HG03095 (cell line): ENCODE measurements around the gene ABCC9.

Experiments
- ATAC-seq: cut with Tn5 transposase; IDR thresholded peaks from one replicate; pipeline ENCODE4 v1.9.1; 2021; ENCODE audit warnings: moderate library complexity; ENCODE audit not compliant: unreplicated experiment

Gene ABCC9

DNA sequence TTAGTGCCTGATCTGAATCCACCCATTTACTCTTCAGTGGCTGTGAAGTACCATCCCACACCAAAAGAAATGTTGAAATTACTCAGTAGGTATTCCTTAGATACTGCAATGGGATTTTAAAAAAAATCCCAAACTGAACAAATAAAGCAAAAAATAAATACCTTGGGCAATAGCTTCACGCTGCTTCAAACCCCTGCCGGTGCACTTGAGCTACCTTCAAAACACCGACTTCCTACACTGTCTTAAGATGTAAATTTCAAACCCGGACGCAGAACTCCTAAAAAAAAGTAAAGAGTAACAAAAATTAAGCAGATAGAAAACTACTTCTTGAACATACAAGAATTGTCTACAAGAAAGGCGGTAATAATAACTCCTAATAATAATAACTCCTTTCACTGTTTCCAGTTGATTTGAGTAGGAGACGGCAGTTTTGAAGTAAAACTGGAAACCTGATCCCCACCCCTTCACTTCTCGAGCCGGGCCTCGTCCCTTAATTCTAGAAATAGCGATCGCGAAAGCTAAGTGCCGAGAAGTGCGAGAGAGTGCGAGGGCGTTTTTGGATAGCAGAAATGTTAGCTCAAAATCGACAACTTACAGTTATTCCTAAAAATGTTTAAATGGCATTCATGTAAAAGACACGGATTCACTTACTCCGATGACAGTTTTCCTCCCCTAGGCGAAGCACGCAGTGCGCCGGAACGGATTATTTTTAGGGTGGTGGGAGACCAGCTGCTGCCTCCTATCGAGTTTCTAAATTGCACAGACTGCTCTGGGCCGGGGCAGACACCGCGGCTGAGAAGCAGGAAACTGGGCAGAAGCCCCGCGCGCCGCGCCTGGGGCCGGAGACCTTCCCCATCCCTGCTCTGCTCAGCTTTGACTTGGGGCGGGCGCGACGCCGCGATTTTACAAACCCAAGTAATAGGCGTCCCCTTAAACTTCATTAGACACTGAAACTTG lies at the start of gene ABCC9:
Gene ABCC9 (minus strand): TSS at position 878 of the 957 bp plus-strand sequence. CDS start 4,752 bp downstream, outside the sequence.
- no peak for ATAC-seq

DNA sequence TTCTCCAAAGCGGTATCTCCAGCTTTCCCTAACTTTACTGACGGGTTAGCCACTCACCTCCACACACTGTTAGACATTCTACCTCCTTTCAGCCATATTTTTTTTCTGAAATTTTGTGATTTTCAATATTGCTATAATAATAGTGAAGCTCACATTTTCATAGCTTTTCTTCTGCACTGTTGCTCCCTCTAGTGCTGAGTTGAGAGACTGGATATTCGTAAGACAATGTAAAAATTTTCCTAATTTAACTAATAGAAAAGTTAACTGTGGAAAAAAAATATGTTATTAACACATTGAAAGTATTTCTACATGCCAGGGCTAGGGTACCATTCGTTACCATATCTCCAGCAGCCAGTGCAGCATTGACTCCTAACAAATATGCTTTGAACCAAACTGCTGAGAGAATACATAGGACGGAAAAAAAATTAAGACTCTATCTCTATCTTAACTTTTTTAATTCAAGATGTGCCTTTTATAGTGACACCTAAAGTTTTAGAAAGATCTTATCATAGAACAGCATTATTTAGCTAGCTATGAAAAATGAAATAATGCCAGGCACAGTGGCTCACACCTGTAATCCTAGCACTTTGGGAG lies 48.7 kb upstream of the ABCC9 start:
- ATAC-seq, result no peak

DNA sequence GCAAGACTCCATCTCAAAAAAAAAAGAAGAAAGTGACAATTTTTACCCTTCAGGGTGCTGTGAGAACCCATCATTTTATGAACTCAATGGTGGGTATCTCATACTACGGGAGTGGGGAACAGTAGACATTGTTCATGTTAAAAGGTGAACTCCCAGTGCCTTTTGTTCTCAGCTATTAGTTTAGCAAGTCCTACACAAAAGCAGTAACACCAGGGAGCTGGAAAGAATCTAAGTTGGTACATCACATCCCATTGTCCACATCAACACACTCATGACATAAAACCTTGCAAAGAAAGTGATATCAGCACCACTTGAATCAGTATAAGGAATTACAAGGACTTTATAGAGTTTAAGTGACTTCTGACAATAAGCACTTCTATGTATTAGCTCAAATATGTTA lies 47.4 kb upstream of the ABCC9 start:
- no peak for ATAC-seq

DNA sequence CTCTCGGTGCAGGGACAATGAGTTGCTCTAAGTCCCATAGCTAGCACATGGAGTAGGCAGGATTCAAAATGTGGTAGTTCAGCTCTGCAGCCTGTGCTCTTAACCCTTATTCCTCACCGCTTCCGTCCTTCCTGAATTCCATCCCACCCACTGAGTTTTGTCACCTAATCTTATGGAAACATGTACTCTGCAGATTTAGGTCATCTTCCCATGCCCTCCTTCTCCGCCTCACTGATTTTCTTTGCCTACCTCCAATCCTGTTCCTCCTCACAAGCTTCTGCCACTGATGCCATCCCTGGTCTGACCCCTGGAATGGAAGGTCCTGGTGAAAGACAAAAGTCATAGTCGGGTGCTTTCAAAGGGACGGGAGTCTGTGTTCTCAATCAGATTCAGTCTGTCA lies 46.5 kb upstream of the ABCC9 start:
- ATAC-seq, result no peak

DNA sequence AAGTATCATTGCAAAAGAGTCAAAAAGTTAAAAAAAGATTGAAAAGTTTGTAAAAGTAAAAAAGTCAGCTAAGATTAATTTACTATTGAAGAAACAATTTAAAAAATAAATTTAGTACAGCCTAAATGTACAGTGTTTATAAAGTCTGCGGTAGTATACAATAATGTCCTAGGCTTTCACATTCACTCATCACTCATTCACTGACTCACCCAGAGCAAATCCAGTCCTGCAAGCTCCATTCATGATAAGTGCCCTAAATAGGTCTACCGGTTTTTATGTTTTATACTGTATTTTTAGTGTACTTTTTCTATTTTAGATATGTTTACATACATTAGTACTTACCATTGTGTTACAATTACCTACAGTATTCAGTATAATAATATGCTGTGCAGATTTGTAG lies 43.9 kb upstream of the ABCC9 start:
- ATAC-seq, result no peak

DNA sequence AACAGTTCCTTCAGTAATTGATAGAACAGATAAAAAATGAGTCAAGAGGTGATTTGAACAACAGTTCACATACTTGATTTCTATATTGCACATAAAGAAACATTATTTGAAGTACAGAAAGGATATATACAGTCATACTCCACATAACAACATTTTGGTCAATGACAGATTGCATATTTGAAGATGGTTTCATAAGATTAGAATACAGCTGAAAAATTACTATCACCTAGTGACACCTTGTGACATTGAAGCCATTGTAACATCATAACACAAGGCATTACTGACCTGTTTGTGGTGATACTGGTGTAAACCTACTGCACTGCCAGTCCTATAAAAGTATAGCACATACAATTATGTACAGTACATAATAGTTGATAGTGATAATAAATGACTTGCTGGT lies 43.1 kb upstream of the ABCC9 start:
- no peak for ATAC-seq

DNA sequence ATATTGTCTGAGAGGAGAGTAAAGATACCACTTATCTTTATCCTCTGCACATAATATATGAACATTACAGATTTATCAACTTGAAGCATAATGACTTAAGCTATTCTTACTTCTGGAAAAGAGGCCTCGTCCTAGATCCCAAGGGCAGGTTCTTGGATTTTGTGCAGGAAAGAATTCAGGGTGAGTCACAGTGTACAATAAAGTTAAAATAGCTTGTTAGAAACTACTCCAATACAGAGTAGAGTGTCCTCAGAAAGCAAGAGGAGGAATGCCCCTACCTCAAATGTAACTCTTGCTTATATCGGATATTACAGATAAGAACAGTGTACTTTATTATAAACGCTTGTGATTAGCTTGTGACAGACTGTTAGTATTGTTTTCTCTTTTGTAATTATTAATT lies 41.9 kb upstream of the ABCC9 start:
- ATAC-seq, result no peak

DNA sequence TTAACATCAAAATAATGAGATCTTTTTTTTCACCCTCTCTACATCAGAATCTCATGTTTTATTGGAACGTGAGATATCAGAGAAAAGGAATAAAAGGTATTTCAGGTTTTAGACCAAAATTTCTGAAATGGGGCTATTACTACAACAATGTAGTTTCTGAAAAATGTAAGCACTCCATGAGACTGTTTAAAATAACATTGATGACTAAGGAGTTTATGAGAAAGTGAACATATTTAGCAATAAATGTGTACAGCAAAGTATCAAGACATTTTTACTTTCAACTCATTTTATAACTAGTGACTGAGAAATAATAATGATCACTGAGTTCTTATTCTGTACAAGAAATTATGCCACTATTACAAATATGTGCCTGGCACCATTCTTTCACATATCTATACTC lies 39.3 kb upstream of the ABCC9 start:
- ATAC-seq, result no peak

DNA sequence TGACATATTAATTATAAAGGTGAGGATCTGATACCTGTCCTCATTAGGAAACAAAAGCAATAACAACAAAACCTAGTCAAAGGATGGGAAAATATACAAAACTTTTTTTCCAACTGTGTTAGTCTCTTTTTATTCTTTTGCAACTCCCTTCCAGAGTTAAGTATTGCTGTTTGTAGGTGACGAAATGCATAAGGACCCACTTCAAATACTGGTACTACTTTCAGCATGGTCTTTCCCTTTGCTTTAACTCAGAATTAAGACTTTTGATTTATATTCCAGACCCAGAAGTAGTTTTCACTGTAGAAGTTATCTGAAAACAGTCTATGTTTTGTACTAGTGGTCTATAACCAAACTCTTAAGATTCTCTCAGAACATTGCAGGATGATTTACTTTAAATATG lies 34.1 kb upstream of the ABCC9 start:
- no peak for ATAC-seq

DNA sequence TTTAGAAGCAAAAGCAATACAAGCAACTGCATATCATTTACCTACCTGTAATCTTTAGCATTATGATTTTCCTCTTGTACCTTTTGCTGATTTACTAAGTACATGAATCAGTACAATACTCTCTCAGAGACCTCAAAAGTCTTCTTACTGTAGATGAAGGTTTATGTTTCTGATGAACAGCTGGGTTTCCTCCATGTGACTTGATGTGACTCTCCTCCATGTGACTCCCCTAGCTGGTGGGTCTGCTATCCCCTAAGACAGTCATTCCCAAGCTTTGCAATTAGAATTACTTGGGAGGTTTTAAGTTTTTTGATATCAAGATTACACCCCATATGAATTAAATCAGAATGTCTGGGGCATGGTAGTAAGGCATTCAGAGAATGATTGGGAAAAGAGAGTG lies 32.0 kb upstream of the ABCC9 start:
- no peak for ATAC-seq

DNA sequence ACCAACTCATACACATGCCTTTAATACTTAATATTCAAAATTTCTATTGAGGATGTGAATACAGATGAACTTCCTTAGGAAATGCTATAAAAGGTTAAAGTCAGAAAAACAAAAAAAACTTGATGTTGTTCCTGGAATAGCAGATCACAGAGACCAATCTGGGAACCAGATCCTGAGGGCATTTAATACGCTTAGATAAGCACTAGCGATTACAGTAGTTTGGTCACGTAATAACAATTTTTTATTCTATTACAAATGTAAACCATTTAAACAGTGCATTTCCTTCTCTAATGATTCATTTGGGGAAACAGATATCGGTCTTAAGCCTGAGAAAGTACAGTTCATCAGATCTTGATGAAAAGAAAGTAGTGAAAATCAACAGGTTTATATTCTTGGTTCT lies 30.8 kb upstream of the ABCC9 start:
- ATAC-seq, result no peak

DNA sequence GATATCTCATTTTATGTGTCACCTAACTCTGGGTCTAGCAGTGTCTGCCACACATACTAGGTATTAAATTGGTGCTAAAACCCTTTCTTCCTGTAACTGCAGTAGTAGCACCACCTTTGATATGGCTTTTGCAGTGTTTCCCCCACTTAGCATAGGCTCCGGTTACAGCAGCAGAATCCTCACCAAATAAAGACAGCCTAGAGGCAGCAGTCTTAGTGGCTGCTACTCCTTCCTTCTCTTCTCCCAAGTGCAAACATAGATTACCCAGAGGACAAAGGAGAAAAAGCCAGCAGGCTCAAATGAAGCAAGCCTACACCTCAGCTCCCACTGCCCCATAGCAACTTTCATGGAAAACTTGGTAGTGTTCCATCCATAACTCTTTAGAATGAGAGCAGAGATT lies 30.1 kb upstream of the ABCC9 start:
- no peak for ATAC-seq

DNA sequence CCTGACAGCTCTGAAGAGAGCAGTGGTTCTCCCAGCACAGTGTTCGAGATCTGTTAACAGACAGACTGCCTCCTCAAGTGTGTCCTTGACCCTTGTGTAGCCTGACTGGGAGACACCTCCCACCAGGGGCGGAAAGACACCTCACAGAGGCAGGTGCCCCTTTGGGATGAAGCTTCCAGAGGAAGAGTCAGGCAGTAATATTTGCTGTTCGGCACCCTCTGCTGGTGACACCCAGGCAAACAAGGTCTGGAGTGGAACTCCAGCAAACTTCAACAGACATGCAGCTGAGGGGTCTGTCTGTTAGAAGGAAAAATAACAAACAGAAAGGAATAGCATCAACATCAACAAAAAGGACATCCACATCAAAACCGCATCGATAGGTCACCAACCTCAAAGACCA lies 21.6 kb upstream of the ABCC9 start:
- ATAC-seq, result no peak

DNA sequence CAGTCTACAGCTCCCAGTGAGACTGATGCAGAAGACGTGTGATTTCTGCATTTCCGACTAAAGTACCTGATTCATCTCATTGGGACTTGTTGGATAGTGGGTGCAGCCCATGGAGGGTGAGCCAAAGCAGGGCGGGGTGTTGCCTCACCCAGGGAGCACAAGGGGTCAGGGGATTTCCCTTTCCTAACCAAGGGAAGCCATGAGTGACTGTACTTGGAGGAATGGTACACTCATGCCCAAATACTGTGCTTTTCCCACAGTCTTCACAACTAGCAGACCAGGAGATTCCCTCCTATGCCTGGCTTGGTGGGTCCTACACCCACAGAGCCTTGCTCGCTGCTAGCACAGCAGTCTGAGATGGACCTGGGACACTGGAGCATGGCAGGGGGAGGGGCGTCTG lies 21.0 kb upstream of the ABCC9 start:
- ATAC-seq, result no peak

DNA sequence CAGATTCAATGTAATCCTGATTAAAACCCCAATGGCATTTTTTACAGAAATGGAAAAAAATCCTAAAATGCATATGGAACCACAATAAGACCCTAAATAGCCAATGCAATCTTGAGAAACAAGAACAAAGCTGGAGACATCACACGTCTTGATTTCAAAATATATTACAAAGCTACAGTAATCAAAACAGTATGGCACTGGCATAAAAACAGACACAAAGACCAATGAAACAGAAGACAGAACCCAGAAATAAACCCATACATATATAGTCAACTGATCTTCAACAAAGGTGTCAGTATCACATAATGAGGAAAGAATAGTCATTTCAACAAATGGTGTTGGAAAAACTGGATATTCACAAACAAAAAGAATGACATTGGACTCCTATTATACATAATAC lies 9.4 kb upstream of the ABCC9 start:
- no peak for ATAC-seq

DNA sequence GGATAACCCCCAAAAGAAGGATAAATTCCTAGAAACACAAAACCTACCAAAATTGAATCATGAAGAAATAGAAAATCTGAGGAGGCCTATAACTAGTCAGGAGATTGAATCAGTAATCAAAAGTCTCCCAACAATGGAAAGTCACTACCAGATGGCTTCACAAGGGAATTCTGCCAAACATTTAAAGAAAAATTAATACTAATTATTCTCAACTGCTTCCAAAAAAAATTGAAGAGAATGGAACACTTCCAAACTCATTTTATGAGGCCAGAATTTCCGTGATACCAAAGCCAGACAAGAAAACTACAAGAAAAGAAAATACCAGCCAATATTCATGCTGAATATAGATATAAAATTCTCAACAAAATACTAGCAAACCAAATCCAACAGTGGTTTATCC lies 7.8 kb upstream of the ABCC9 start:
- ATAC-seq, result no peak

DNA sequence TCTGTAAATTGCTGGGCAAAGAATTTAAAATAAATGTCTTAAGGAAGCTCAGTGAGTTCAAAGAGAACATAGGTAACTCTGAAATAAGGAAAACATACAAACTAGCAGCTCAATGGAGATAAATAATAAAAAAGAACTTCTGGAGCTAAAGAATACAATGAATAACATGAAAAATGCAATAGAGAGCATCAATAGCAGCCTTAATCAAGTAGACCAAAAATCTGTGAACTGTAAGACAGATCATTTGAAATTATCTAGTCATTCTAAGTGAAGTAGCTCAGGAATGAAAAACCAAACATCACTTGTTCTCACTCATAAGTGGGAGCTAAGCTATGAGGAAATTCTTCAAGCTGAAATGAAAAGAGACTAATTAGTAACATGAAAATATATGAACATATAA lies 5.8 kb upstream of the ABCC9 start:
- ATAC-seq, result no peak

DNA sequence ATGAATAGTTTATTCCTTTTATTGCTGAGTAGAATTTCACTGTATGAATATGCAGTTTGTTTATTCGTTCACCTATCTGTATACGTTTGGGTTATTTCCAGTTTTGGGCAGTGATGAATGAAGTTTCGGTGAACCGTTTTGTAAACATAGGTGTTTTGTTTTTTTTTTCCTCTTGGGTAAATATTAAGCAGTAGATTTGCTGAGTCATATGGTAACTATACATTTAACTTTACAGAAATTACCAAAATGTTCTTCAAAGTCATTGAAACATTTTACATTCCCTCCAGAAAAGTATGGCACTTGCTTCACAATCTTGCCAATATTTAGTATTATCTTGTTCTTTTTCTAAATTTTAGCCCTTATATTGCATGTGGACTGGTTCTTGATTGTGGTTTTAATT lies 3.8 kb upstream of the ABCC9 start:
- ATAC-seq, result no peak

DNA sequence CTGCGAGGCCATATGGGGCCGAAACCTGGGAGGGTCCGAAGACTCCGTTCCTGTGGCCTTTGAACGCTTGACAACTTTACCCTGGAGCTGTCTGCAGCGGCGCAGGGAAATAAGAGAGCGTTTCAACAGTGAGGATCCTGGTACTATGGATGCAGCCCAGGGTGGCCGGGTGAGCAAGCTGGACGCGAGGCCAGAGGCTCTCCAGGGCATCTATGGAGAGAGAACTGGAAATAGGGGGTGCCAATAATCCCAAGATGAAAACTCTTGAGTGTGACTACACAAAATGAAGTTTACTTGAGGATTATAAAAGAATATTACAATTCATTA lies 1.1 kb upstream of the ABCC9 start:
- no peak for ATAC-seq

DNA sequence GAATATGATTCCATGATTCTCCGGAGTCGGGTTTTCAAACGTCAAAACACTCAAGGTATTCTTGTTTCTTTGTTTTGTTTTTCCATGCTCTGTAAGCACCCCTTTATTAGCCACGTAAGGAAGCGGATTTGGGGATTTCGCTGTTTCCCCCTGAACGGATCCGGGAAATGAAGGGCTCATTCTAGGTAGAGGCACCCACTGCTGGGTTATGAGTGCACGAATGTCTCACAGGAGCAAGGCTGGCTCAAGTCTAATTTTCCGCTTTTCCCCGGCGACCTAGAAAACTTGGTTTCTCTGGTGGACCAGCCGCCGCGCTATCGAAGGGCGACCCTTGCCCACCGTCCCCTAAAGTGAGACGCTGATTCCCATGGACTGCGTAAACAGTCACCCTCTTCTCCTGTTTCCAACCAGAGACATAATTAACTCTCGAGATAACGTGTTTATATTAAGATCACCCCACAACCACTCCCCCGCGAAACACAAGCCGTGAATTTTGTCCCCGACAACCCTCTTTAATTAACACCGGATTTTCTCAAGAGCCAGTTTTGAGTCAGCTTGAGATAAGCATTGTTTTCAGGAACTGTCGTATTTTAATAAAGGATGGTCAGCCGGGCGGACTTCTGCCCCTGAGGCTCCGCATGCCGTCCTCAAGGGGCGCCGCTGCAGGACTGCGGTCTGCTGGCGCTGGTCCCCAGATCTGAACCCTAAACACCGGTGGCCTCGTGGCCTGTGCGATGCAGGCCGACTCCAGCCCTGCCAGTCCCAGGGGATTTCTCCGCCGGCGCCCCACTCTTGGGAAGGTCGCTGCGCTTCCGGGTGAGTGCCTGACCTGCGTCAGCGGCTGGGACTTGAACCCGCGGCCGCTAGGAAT lies 515 bp upstream of the ABCC9 start:
- ATAC-seq, result no peak

DNA sequence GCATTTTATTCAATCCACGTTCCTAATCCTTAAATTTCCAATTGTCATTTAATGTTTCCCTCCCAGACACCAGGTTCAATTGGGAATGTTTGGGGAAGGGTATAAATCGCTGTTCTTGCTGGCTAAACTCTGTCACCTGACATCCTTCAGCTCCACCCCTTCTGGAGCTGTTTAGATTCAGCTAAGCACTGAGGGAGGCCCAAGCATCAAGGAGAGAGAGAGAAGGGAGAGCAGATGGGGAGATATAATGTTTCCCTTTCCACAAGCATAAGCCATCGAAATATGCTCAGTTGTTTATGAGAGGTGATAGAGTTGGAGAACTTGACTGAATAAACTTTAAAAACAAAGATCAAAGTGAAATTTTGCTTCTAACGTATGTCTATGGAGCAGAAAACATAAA lies 1.8 kb downstream of the ABCC9 start:
- no peak for ATAC-seq

DNA sequence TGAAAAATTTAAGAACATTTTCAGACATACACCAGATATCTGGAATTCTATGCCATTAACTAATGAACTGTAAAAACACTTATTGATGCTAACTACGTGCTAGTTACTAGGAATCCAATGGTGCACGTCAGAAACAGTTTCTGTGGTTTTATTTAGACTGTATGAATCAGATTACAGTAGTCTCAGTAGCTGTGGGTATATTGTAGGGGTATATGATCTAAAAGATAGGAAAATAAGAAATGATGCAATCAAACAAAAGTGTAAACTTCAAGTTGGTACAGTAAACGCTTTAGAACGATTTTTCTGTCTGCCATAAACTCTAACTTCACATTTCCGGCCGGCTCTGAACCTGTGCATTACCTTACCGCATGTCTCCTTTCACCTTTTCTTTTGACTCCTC lies 2.3 kb downstream of the ABCC9 start:
- no peak for ATAC-seq
